ENCODE measurements around the gene ZBTB46. TPM values are rescaled to one million over a fixed set of nuclear protein-coding genes. Genes with fewer than 3 reads are reported as not detected.

Gene ZBTB46
- polyA plus RNA-seq, 3 donors = 0.07 to 2.3 (median 0.37) TPM

GRCh38 chr20:63795178-63795830, 35.8 kb downstream of the ZBTB46 start:
- Mint-ChIP-seq H3K27me3 (ENCODE audit: low read depth in 3 of 3) (peaks cover 8 to 19% (median 9%) of the 10 kb centered on the region in 3 donors), H3K4me1 (no peaks in the 10 kb centered on the region), H3K9me3 (peaks cover 0 to 6% (median 0%) of the 10 kb centered on the region in 7 donors), H3K36me3 (no peaks in the 10 kb centered on the region), H3K27ac (no peak overlapping the region), H3K4me3 (no peak overlapping the region)
- TF ChIP-seq CTCF (IDR thresholded peaks at IDR 0.05) = no peak
- Histone ChIP-seq H2AFZ (ENCODE audit: insufficient read depth, low read depth, low read length, poor library complexity, severe bottlenecking) (no peak overlapping the region), H3K27me3 (ENCODE audit: control insufficient read depth in 2 of 2, insufficient read depth in 2 of 2, low read length in 2 of 2) (no peaks in the 10 kb centered on the region), H3K9ac (ENCODE audit: insufficient read depth, low read length, poor library complexity, severe bottlenecking) (no peak overlapping the region), H4K20me1 (ENCODE audit: insufficient read depth, low read length) (no peaks in the 10 kb centered on the region), H3K36me3 (replicated peaks in 1 of 2; ENCODE audit: control insufficient read depth in 1 of 2, insufficient read depth in 2 of 2, low read length in 2 of 2) (no peaks in the 10 kb centered on the region), H3K79me2 (ENCODE audit: insufficient read depth, low read length) (no peaks in the 10 kb centered on the region), H3K4me1 (ENCODE audit: control insufficient read depth in 1 of 2, insufficient read depth in 2 of 2, low read length in 2 of 2) (no peaks in the 10 kb centered on the region), H3K9me3 (replicated peaks in 1 of 2; ENCODE audit: control insufficient read depth in 1 of 2, insufficient read depth in 1 of 2, low read length in 2 of 2) (no peaks in the 10 kb centered on the region), H3K4me3 (replicated peaks in 1 of 3; ENCODE audit: low read depth in 2 of 3, low read length in 3 of 3) (no peak overlapping the region), H3K4me2 (replicated peaks; ENCODE audit: extremely low read depth, low read length, poor library complexity, severe bottlenecking) (no peak overlapping the region), H3K27ac (ENCODE audit: low read depth in 1 of 2, low read length in 2 of 2) (no peak overlapping the region)
- 95% methylated on average over 21 of the region's 30 CpGs for WGBS (ENCODE audit: insufficient coverage)
- intact Hi-C loops (cut with micrococcal nuclease) = loop anchor here in 1 of 2 donors (5.0 kb wide), 1 partner anchor 258 kb away; the partner anchor contains the start of gene PTK6
- DNase-seq = no peak

- H3K9me3 ChIP-seq (replicated peaks in 1 of 2; ENCODE audit: control insufficient read depth in 1 of 2, insufficient read depth in 1 of 2, low read length in 2 of 2) = no peaks in the 10 kb centered on the region
- no peak overlapping the region for H3K4me2 ChIP-seq (replicated peaks; ENCODE audit: extremely low read depth, low read length, poor library complexity, severe bottlenecking)
- DNase-seq = no peak
- Mint-ChIP-seq H3K9me3 (peaks cover 0 to 6% (median 0%) of the 10 kb centered on the region in 7 donors), H3K4me1 (no peaks in the 10 kb centered on the region), H3K27ac (no peak overlapping the region), H3K36me3 (no peaks in the 10 kb centered on the region), H3K4me3 (no peak overlapping the region), H3K27me3 (ENCODE audit: low read depth in 3 of 3) (peaks cover 8 to 17% (median 9%) of the 10 kb centered on the region in 3 donors)
- no peaks in the 10 kb centered on the region for H4K20me1 ChIP-seq (ENCODE audit: insufficient read depth, low read length)
- H3K27ac ChIP-seq (ENCODE audit: low read depth in 1 of 2, low read length in 2 of 2) = no peak overlapping the region
- no peak overlapping the region for H3K4me3 ChIP-seq (replicated peaks in 1 of 3; ENCODE audit: low read depth in 2 of 3, low read length in 3 of 3)
- H3K36me3 ChIP-seq (replicated peaks in 1 of 2; ENCODE audit: control insufficient read depth in 1 of 2, insufficient read depth in 2 of 2, low read length in 2 of 2) = no peaks in the 10 kb centered on the region
- TF ChIP-seq CTCF (IDR thresholded peaks at IDR 0.05) = no peak
- H3K9ac ChIP-seq (ENCODE audit: insufficient read depth, low read length, poor library complexity, severe bottlenecking) = no peak overlapping the region
- intact Hi-C loops (cut with micrococcal nuclease) = loop anchor here in 1 of 2 donors (5.0 kb wide), 1 partner anchor 257 kb away; the partner anchor contains the start of gene PTK6
- H2AFZ ChIP-seq (ENCODE audit: insufficient read depth, low read depth, low read length, poor library complexity, severe bottlenecking) = no peak overlapping the region
- WGBS (ENCODE audit: insufficient coverage) = 89% methylated on average over 14 of the region's 14 CpGs
- H3K27me3 ChIP-seq (ENCODE audit: control insufficient read depth in 2 of 2, insufficient read depth in 2 of 2, low read length in 2 of 2) = no peaks in the 10 kb centered on the region
- no peaks in the 10 kb centered on the region for H3K79me2 ChIP-seq (ENCODE audit: insufficient read depth, low read length)
- no peaks in the 10 kb centered on the region for H3K4me1 ChIP-seq (ENCODE audit: control insufficient read depth in 1 of 2, insufficient read depth in 2 of 2, low read length in 2 of 2)
Observed at GRCh38 chr20:63794614-63795013, 36.5 kb downstream of the ZBTB46 start.
